Measurements from ENCODE around the gene EPHB1.

DNA sequence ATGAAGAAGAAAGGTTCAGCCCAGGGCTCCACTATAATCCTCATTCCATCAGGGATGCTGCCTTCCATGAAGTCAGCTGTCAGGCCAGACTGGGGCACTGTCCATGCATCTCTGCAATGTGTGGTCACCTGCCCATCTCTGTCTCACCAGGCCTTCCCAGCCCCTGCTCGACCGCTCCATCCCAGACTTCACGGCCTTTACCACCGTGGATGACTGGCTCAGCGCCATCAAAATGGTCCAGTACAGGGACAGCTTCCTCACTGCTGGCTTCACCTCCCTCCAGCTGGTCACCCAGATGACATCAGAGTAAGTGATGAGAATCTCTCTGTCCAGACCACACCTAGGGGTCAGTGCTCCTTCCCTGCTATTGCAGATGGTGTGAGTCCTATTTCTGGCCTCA, 454.1 kb downstream of the EPHB1 start:
- TF ChIP-seq POLR2AphosphoS5 (IDR thresholded peaks at IDR 0.05; ENCODE audit: borderline replicate concordance, low read depth, low read length) (no peak), EZH2 (IDR thresholded peaks at IDR 0.05) (no peak), FOXP2 (optimal IDR thresholded peaks at IDR 0.05; ENCODE audit: control extremely low read depth, extremely low read length, insufficient read depth) (no peak)
